Lower leg skin (tissue), 3 donors: ENCODE measurements around the gene CSMD2.

Experiments
- POLR2A ChIP-seq, 2 donors: fragments of 450-650 bp; IDR thresholded peaks; one replicate each; pipeline ENCODE4 v1.6.1; 2016 to 2017; ENCODE audit warnings: antibody characterized with exemption in 2 of 2, mild to moderate bottlenecking in 1 of 2, moderate library complexity in 1 of 2
- TF ChIP-seq, protein P1 (sequence below), 3 donors: fragments of 450-650 bp; IDR thresholded peaks; one replicate each; pipeline ENCODE4 v1.5.1; 2016; ENCODE audit warnings: antibody characterized with exemption in 3 of 3, mild to moderate bottlenecking in 3 of 3, moderate library complexity in 2 of 3

DNA sequence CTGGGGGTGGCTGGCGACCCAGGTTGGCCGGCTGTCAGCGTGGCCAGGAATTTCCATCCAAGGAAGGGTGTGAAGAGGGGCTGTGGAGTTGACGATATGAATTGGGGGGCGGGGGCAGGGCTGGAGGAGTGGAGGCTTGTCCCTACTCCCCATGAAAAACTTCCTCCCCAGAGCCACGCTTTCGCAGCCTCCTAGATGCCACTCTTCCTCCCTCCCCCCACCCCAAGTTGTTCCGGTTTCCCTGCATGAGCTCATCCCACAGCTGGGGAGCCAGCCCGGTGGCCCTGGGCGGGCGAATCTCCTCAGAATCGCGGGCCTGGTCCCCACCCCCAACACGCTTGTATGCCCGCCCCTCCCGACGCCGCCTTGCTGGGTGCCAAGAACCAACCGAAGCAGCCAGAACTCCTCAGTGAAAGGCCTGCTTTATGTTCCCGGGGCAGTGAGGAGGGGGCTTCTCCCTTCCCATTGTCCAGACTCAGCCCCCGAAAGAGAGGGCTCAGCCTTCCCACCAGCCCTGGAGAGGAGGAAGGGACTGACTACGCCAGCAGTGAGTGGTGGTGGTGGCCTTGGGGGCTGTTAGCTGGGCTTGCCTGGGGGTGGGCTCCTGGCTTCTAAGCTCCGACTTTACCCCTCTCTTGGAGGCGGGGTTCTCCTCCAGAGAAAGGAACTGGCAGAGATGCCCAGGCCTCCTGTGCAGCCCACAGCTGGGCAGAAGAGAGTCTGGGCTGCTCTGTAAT is 1.8 kb upstream of the CSMD2 start:
- TF ChIP-seq POLR2A (IDR thresholded peaks at IDR 0.05), result no peak
- TF ChIP-seq, protein P1, sequence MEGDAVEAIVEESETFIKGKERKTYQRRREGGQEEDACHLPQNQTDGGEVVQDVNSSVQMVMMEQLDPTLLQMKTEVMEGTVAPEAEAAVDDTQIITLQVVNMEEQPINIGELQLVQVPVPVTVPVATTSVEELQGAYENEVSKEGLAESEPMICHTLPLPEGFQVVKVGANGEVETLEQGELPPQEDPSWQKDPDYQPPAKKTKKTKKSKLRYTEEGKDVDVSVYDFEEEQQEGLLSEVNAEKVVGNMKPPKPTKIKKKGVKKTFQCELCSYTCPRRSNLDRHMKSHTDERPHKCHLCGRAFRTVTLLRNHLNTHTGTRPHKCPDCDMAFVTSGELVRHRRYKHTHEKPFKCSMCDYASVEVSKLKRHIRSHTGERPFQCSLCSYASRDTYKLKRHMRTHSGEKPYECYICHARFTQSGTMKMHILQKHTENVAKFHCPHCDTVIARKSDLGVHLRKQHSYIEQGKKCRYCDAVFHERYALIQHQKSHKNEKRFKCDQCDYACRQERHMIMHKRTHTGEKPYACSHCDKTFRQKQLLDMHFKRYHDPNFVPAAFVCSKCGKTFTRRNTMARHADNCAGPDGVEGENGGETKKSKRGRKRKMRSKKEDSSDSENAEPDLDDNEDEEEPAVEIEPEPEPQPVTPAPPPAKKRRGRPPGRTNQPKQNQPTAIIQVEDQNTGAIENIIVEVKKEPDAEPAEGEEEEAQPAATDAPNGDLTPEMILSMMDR (IDR thresholded peaks at IDR 0.05), result no peak
